Upper lobe of left lung (tissue), 6 donors: ENCODE measurements around the gene SPR. TPM values are rescaled to one million over a fixed set of nuclear protein-coding genes. Genes with fewer than 3 reads are reported as not detected.

Experiments used
- ATAC-seq, 2 donors: fragments of 200-7000 bp; cut with Tn5 transposase; one replicate each; pipeline ENCODE4 v1.9.1; 2022; ENCODE audit warnings: mild to moderate bottlenecking in 2 of 2, moderate library complexity in 2 of 2; ENCODE audit not compliant: low FRiP score in 2 of 2
- DNase-seq, 2 donors: peaks; one replicate each; pipeline ENCODE4 v3.0.0-alpha.2; 2019 to 2020
- H3K27ac ChIP-seq, 4 donors: fragments of 200-600 bp; sonication (generic); one replicate each; pipeline ENCODE4 v1.5.1; 2016 to 2019
- H3K27me3 ChIP-seq, 4 donors: fragments of 200-600 bp; sonication (generic); one replicate each; pipeline ENCODE4 v1.5.1; 2017 to 2019
- H3K36me3 ChIP-seq, 4 donors: fragments of 200-600 bp; sonication (generic); one replicate each; pipeline ENCODE4 v1.5.1; 2016 to 2019
- H3K4me1 ChIP-seq, 4 donors: fragments of 200-600 bp; sonication (generic); one replicate each; pipeline ENCODE4 v1.5.1; 2018 to 2019
- H3K4me3 ChIP-seq, 4 donors: fragments of 200-600 bp; sonication (generic); one replicate each; pipeline ENCODE4 v1.5.1; 2017 to 2019; ENCODE audit warnings: mild to moderate bottlenecking in 2 of 4, moderate library complexity in 1 of 4
- H3K9me3 ChIP-seq, 4 donors: fragments of 200-600 bp; sonication (generic); one replicate each; pipeline ENCODE4 v1.5.1; 2018 to 2019
- EP300 ChIP-seq, 4 donors: sonication (generic); formaldehyde crosslinking; IDR thresholded peaks; one replicate each; pipeline ENCODE4 v1.5.1; 2017; ENCODE audit warnings: antibody characterized with exemption in 4 of 4, control low read depth in 2 of 4
- POLR2A ChIP-seq, 4 donors: fragments of 450-650 bp; IDR thresholded peaks; one replicate each; pipeline ENCODE4 v1.5.1; 2016 to 2017; ENCODE audit warnings: antibody characterized with exemption in 4 of 4, mild to moderate bottlenecking in 2 of 4
- POLR2AphosphoS5 ChIP-seq, 2 donors: sonication (generic); formaldehyde crosslinking; IDR thresholded peaks; one replicate each; pipeline ENCODE4 v1.5.1; 2017; ENCODE audit warnings: antibody characterized with exemption in 2 of 2
- WGBS, 2 donors: methylation state at CpG; one replicate each; pipeline ENCODE4 v1.1.5; 2017 to 2018; 5-methylcytosine and 5-hydroxymethylcytosine counted together
- total RNA-seq, 6 donors: library from RNA; depleted of rRNA in 4 of 6; stranded (reverse); fragments of >200 nt in 4 of 6; gene quantifications; one replicate each; pipeline versions ENCODE4 v1.1.0 to v1.2.1, GENCODE V29; 2016 to 2021
- TF ChIP-seq, protein P1 (sequence below), 6 experiments: fragments of 450-650 bp in 4 of 6; fragments of 200-600 bp in 2 of 6; sonication (generic) in 2 of 6; IDR thresholded peaks; one replicate each; pipeline ENCODE4 v1.5.1; 2016 to 2019; ENCODE audit warnings: antibody characterized with exemption in 6 of 6
- donor health status: DM: no; HTN: no; CAD: no; lungs with moderate emphysema.
- donor health status: DM: no; HTN: yes; CAD: no; lungs with severe emphysema.

SPR gene
- total RNA-seq, 6 donors from 2014 or later = 26.2 to 49.2 (median 34.2) TPM

DNA sequence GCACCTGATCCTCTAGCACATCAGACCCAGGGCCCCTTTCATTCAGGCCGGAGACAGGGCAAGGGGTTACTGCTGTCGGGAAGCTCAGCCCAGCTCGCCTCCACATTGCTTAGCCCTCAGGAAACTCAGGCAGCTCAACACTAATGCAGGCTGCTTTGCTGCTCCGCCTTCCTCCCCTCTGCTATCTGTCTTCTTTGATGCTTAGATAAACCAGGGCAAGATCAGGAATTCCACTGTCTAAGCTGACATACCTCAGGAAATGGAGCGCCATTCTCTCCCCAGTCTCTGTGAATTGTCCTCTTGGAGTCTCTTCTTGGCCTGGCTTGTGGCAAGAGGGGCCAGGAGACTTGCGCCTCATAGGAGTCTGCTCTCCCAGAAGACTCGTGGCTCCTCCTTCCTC is 35.9 kb upstream of the SPR start:
- no peak overlapping the region for H3K27ac ChIP-seq
- ATAC-seq (no peak), DNase-seq (no peak)
- H3K36me3 ChIP-seq = no peaks in the 10 kb centered on the region
- 60 to 72% methylated on average over 4 to 7 of the region's 7 CpGs for WGBS, 2 donors
- H3K4me1 ChIP-seq = no peaks in the 10 kb centered on the region
- H3K9me3 ChIP-seq = no peaks in the 10 kb centered on the region
- no peak for TF ChIP-seq POLR2A (IDR thresholded peaks at IDR 0.05)
- TF ChIP-seq, protein P1, sequence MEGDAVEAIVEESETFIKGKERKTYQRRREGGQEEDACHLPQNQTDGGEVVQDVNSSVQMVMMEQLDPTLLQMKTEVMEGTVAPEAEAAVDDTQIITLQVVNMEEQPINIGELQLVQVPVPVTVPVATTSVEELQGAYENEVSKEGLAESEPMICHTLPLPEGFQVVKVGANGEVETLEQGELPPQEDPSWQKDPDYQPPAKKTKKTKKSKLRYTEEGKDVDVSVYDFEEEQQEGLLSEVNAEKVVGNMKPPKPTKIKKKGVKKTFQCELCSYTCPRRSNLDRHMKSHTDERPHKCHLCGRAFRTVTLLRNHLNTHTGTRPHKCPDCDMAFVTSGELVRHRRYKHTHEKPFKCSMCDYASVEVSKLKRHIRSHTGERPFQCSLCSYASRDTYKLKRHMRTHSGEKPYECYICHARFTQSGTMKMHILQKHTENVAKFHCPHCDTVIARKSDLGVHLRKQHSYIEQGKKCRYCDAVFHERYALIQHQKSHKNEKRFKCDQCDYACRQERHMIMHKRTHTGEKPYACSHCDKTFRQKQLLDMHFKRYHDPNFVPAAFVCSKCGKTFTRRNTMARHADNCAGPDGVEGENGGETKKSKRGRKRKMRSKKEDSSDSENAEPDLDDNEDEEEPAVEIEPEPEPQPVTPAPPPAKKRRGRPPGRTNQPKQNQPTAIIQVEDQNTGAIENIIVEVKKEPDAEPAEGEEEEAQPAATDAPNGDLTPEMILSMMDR (IDR thresholded peaks at IDR 0.05) = no peak
- TF ChIP-seq EP300 (IDR thresholded peaks at IDR 0.05) = no peak
- no peak for TF ChIP-seq POLR2AphosphoS5 (IDR thresholded peaks at IDR 0.05)
- no peaks in the 10 kb centered on the region for H3K27me3 ChIP-seq
- no peak overlapping the region for H3K4me3 ChIP-seq

DNA sequence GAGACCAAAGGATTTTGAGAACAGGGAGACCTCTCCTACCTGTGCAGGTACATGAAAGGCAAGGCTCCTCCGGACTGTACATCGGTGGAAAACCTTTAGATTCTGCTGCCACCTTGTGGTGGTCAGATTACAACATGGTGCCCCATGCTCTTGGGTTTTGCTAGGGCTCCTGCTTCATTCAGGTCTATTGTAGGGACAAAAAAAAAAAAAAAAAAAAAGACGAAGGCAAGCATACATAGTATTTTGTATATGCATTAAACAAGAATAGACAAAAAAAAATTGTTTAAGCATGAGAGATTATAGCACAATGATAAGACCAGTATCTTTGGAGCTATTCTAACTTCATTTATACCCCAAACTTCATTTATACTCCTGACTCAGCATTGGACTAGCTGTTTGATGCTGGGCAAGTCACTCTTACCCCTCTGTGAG is 27.4 kb upstream of the SPR start:
- H3K36me3 ChIP-seq = no peaks in the 10 kb centered on the region
- H3K9me3 ChIP-seq = no peaks in the 10 kb centered on the region
- H3K4me1 ChIP-seq = peaks cover 4 to 10% (median 8%) of the 10 kb centered on the region in 4 donors
- H3K27me3 ChIP-seq = no peaks in the 10 kb centered on the region
- TF ChIP-seq, protein P1 (IDR thresholded peaks at IDR 0.05) = peak; percentile 14 to 51 (median 46)
- TF ChIP-seq POLR2A (IDR thresholded peaks at IDR 0.05) = no peak
- WGBS, 2 donors = 0 to 2% methylated on average over 3 of the region's 3 CpGs
- ATAC-seq (peak; percentile 67 to 69), DNase-seq (peak in 1 of 2 donors; percentile 65)
- no peak overlapping the region for H3K27ac ChIP-seq
- H3K4me3 ChIP-seq = no peak overlapping the region

DNA sequence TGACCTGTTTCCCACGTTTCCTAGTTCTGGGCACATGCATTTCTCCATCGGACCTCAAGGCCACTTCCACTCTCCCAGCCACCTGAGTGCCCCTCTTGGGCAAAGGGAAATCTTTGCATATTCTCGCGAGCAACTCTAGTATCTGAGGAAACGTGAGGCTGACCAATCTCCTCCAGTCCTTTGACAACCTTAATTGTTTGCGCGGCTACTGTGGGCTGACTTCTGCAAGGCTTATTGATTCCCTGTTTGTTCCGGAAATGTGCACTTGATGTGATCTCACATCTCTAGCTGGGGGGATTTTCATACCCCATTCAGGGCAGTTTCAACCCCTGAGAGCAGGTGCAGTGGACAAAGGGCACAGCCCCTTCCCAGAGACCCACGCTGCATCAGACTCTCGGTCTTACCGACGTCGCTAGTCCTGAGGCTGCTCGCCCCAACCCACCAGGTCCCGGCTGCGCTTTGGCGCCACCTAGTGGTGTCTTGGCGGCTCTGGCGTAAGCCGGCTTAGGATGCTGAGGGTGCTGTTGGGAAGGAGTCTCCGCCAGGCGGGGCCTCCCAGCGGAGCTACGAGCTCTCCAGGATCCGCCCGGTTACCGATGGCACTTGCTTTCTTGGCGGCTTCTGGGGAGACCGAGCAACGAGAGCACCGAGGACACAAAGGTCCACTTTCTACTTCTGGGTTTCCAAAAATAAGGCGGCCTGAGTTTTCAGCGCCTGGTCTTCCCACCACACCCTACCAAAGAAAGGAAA is 24.8 kb upstream of the SPR start:
- no peaks in the 10 kb centered on the region for H3K27me3 ChIP-seq
- TF ChIP-seq, protein P1 (IDR thresholded peaks at IDR 0.05) = peak; percentile 90 to 96 (median 94)
- no peak for TF ChIP-seq EP300 (IDR thresholded peaks at IDR 0.05)
- TF ChIP-seq POLR2A (IDR thresholded peaks at IDR 0.05) = no peak
- TF ChIP-seq POLR2AphosphoS5 (IDR thresholded peaks at IDR 0.05) = no peak
- H3K9me3 ChIP-seq = no peaks in the 10 kb centered on the region
- peak; percentile 97 to 99 for ATAC-seq
- H3K36me3 ChIP-seq = no peaks in the 10 kb centered on the region
- H3K27ac ChIP-seq = no peak overlapping the region
- H3K4me1 ChIP-seq = peaks cover 4 to 10% (median 8%) of the 10 kb centered on the region in 4 donors
- 7 to 13% methylated on average over 12 to 24 of the region's 33 CpGs for WGBS, 2 donors
- peak; percentile 89 to 94 for DNase-seq
- H3K4me3 ChIP-seq = peak overlapping the region in 2 of 4 donors; percentile 11 to 30

DNA sequence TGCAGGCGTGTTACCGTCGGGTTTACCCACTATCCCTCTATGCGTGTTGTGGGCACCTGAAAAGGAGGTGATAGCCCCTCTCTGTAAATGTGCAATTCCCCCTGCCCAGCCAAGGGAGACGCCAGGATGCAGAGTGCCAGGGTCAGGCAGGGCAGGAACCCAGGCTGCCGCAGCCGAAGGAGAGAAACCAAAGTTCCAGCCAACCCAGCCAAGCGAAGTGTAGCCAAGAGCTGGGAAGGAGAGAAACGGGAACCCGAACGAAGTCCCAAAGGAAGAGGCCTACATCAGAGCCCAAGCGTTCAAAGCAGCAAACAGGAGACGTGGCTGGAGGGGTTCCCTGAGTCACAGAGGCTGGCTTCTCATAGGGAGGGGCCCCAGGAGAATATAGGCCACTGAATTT is 24.2 kb upstream of the SPR start:
- Histone ChIP-seq H3K36me3 (no peaks in the 10 kb centered on the region), H3K27ac (no peak overlapping the region), H3K4me1 (peaks cover 4 to 10% (median 8%) of the 10 kb centered on the region in 4 donors), H3K27me3 (no peaks in the 10 kb centered on the region), H3K9me3 (no peaks in the 10 kb centered on the region), H3K4me3 (no peak overlapping the region)
- 57 to 59% methylated on average over 13 of the region's 13 CpGs for WGBS, 2 donors
- ATAC-seq = no peak
- no peak for TF ChIP-seq EP300 (IDR thresholded peaks at IDR 0.05)
- TF ChIP-seq, protein P1 (IDR thresholded peaks at IDR 0.05) = no peak
- TF ChIP-seq POLR2AphosphoS5 (IDR thresholded peaks at IDR 0.05) = no peak
- TF ChIP-seq POLR2A (IDR thresholded peaks at IDR 0.05) = no peak
- no peak for DNase-seq

DNA sequence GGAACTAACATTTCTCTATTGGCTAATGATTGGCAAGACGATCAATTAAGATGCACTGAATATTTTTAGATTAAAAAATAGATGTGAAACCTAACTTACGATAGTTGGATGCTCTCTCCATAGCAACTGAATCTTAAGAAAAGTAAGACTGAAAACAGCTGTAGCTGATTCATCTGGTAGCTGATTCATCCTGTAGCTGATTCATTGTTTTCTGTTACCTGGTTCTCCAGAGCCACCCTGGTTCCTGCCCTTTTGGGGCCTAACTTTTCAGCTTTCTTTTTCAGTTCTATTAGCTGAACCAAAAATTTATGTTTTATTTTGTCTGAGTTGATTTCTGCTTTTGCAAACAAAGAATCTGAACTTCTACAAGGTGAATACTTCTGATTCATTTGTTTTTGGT is 22.7 kb upstream of the SPR start:
- Histone ChIP-seq H3K4me3 (no peak overlapping the region), H3K27me3 (no peaks in the 10 kb centered on the region), H3K27ac (no peak overlapping the region), H3K4me1 (peaks cover 4 to 10% (median 8%) of the 10 kb centered on the region in 4 donors), H3K36me3 (no peaks in the 10 kb centered on the region), H3K9me3 (no peaks in the 10 kb centered on the region)
- DNase-seq = no peak
- 34 to 60% methylated on average over 2 of the region's 2 CpGs for WGBS, 2 donors
- TF ChIP-seq, protein P1 (IDR thresholded peaks at IDR 0.05) = no peak
- TF ChIP-seq POLR2A (IDR thresholded peaks at IDR 0.05) (no peak), EP300 (IDR thresholded peaks at IDR 0.05) (no peak), POLR2AphosphoS5 (IDR thresholded peaks at IDR 0.05) (no peak)
- no peak for ATAC-seq
